PC-9 (cell line): Measurements from ENCODE around the gene TNIP3. TPM values are rescaled to one million over a fixed set of nuclear protein-coding genes. Genes with fewer than 3 reads are reported as not detected.

Experiments
- BruUV-seq: library from RNA; stranded (reverse); fragments of 400-500 nt; replicated peaks from 2 replicates; lab custom pipeline; 2021; lab: Mats Ljungman, UMichigan
- CTCF ChIA-PET: fragments of 300-600 bp; sonication (Branson Sonifier 250); formaldehyde crosslinking; loops from one replicate; lab custom pipeline; 2022; ENCODE audit warnings: antibody characterized with exemption; lab: Charles Lee
- POLR2A ChIA-PET: fragments of 300-600 bp; sonication (Branson Sonifier 250); formaldehyde crosslinking; loops from one replicate; lab custom pipeline; 2022; ENCODE audit warnings: antibody characterized with exemption; ENCODE audit not compliant: unreplicated experiment; lab: Charles Lee
- DNase-seq, 2 experiments: peaks; one replicate each; pipeline versions ENCODE4 v3.0.0 to v3.0.0-alpha.2; 2015 to 2022; ENCODE audit warnings: mixed read lengths in 1 of 2
- H2AFZ ChIP-seq: fragments of 200-600 bp; sonication (generic); 2 replicates; pipeline ENCODE4 v1.8.1; 2017; ENCODE audit warnings: antibody characterized with exemption
- H3F3A ChIP-seq: fragments of 200-600 bp; sonication (generic); 2 replicates; pipeline ENCODE4 v1.8.1; 2017; ENCODE audit warnings: antibody characterized with exemption, mild to moderate bottlenecking, low read depth; ENCODE audit not compliant: insufficient read depth
- H3K27ac ChIP-seq: fragments of 200-600 bp; sonication (generic); 2 replicates; pipeline ENCODE4 v1.6.1; 2016; ENCODE audit warnings: mixed run types
- H3K27me3 ChIP-seq: fragments of 200-600 bp; sonication (generic); 2 replicates; pipeline ENCODE4 v1.6.1; 2016; ENCODE audit warnings: low read depth, mixed run types; ENCODE audit not compliant: insufficient read depth
- H3K36me3 ChIP-seq: fragments of 200-600 bp; sonication (generic); 2 replicates; pipeline ENCODE4 v1.6.1; 2016; ENCODE audit warnings: low read depth, mixed run types
- H3K4me1 ChIP-seq: fragments of 200-600 bp; sonication (generic); replicated peaks from 2 replicates; pipeline ENCODE4 v1.6.1; 2016; ENCODE audit warnings: mixed run types; ENCODE audit not compliant: insufficient read depth
- H3K4me2 ChIP-seq: fragments of 200-600 bp; sonication (generic); 2 replicates; pipeline ENCODE4 v1.6.1; 2017; ENCODE audit warnings: mixed run types
- H3K4me3 ChIP-seq: fragments of 200-600 bp; sonication (generic); 2 replicates; pipeline ENCODE4 v1.6.1; 2016; ENCODE audit warnings: mixed run types
- H3K79me2 ChIP-seq: fragments of 200-600 bp; sonication (generic); 2 replicates; pipeline ENCODE4 v1.6.1; 2017; ENCODE audit warnings: low read depth, mixed run types
- H3K9me2 ChIP-seq: fragments of 200-600 bp; sonication (generic); 2 replicates; pipeline ENCODE4 v1.8.1; 2017; ENCODE audit warnings: mild to moderate bottlenecking; ENCODE audit not compliant: insufficient read depth
- H3K9me3 ChIP-seq: fragments of 200-600 bp; sonication (generic); 2 replicates; pipeline ENCODE4 v1.8.1; 2016; ENCODE audit warnings: low read depth; ENCODE audit not compliant: insufficient read depth
- H4K20me1 ChIP-seq: fragments of 200-600 bp; sonication (generic); 2 replicates; pipeline ENCODE4 v1.8.1; 2017; ENCODE audit not compliant: insufficient read depth
- CTCF ChIP-seq: fragments of 200-600 bp; sonication (generic); conservative IDR thresholded peaks from 2 replicates; pipeline ENCODE4 v1.6.1; 2017; ENCODE audit warnings: mixed run types, antibody characterized with exemption, mild to moderate bottlenecking, moderate library complexity
- EZH2 ChIP-seq: fragments of 200-600 bp; sonication (generic); IDR thresholded peaks from 2 replicates; pipeline ENCODE4 v1.8.0; 2017; ENCODE audit warnings: antibody characterized with exemption, low read depth
- intact Hi-C: fragments of 100-400 bp; cut with micrococcal nuclease; formaldehyde crosslinking; loops from one replicate; pipeline ENCODE4 v1.10.0; 2022; ENCODE audit not compliant: unreplicated experiment
- total RNA-seq: library from RNA; stranded (reverse); gene quantifications from 2 replicates; pipeline ENCODE4 v1.2.3, GENCODE V29; 2021

The TNIP3 gene
- total RNA-seq, 1 experiment from 2014 or later = 1.2 TPM

DNA sequence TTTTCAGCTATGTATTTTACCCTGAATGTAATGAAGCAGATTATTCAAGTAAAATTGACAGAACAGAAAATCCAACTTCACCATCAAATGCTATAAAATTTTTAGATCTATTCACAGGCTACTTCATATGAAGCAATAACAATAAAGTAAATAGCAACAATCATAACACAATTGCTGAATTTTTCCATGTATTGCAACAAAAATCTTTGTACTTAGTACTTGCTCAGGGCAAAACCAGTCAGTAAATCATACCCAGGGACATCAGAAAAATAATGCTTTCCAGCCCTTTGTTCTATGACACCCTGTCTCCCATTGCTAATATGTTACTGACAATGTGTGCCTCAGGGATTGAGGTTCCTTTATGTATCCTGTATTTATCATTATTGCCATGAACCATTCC is 15.5 kb downstream of the TNIP3 start:
- Histone ChIP-seq H3K4me3 (no peak overlapping the region), H3K9me3 (no peaks in the 10 kb centered on the region), H3F3A (no peaks in the 10 kb centered on the region), H3K4me2 (no peak overlapping the region), H3K79me2 (no peaks in the 10 kb centered on the region), H3K27me3 (no peaks in the 10 kb centered on the region), H4K20me1 (no peaks in the 10 kb centered on the region), H2AFZ (no peak overlapping the region), H3K27ac (no peak overlapping the region), H3K9me2 (no peaks in the 10 kb centered on the region), H3K36me3 (no peaks in the 10 kb centered on the region), H3K4me1 (no peaks in the 10 kb centered on the region)
- no peak for TF ChIP-seq CTCF
- TF ChIP-seq EZH2 = no peak
- intact Hi-C loops = no loop called here
- BruUV-seq = no TSS peak
- DNase-seq = no peak
- CTCF ChIA-PET = no interaction called here
- POLR2A ChIA-PET = no interaction called here

DNA sequence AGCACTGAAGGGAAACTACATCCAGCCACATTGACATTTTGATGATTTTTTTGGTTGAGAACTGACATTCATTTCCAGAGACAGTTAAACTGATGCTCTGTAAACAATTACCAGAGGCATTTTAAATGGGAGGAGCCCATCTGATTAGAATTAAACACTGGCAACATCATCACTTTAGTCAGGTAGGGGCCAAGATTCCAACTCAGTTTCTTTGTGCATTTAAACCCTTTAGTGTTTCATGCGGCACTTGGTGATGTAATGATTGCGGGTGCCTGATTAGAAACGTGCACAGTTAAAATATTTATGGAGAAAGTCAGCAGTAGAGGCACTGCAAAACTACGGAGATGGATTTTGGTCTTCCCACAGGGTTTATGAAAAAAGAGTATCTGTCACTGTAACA is 16.1 kb downstream of the TNIP3 start:
- CTCF ChIA-PET = no interaction called here
- no TSS peak for BruUV-seq
- intact Hi-C loops = no loop called here
- Histone ChIP-seq H3K27me3 (no peaks in the 10 kb centered on the region), H3K4me3 (no peak overlapping the region), H3K36me3 (no peaks in the 10 kb centered on the region), H3K79me2 (no peaks in the 10 kb centered on the region), H3K27ac (no peak overlapping the region), H4K20me1 (no peaks in the 10 kb centered on the region), H2AFZ (no peak overlapping the region), H3K9me3 (no peaks in the 10 kb centered on the region), H3K4me2 (no peak overlapping the region), H3K9me2 (no peaks in the 10 kb centered on the region), H3F3A (no peaks in the 10 kb centered on the region), H3K4me1 (no peaks in the 10 kb centered on the region)
- POLR2A ChIA-PET = no interaction called here
- no peak for DNase-seq
- TF ChIP-seq EZH2 (no peak), CTCF (no peak)

DNA sequence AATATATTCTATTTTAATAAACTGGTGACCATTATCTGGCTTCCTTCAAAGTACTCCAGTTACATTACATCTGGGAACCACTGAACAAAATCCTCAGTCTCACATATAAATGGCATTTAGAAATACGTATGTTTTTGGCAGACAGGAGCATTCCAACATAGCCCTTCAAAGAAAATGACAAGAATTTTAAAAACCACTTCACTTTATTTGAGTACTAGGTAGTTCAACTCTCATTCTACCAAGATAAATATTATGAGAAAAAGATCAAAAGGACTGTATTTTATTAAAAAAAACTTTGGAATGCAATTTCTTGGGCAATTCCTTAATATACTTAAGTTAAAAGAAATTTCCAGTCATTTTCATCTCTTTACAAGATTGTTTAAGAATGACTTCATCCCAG is 17.6 kb downstream of the TNIP3 start:
- H3K4me3 ChIP-seq = no peak overlapping the region
- no peaks in the 10 kb centered on the region for H3K4me1 ChIP-seq
- intact Hi-C loops = no loop called here
- H3K4me2 ChIP-seq = no peak overlapping the region
- H3K27ac ChIP-seq = no peak overlapping the region
- TF ChIP-seq CTCF (no peak), EZH2 (no peak)
- no peaks in the 10 kb centered on the region for H3K9me2 ChIP-seq
- H3K27me3 ChIP-seq = no peaks in the 10 kb centered on the region
- DNase-seq = no peak
- ChIA-PET CTCF (no interaction called here), POLR2A (no interaction called here)
- no peaks in the 10 kb centered on the region for H3F3A ChIP-seq
- no peaks in the 10 kb centered on the region for H3K79me2 ChIP-seq
- BruUV-seq = no TSS peak
- H3K9me3 ChIP-seq = no peaks in the 10 kb centered on the region
- no peaks in the 10 kb centered on the region for H3K36me3 ChIP-seq
- H4K20me1 ChIP-seq = no peaks in the 10 kb centered on the region
- no peak overlapping the region for H2AFZ ChIP-seq
